ENCODE results near the gene DDX20. TPM values are rescaled to one million over a fixed set of nuclear protein-coding genes. Genes with fewer than 3 reads are reported as not detected.

Gene DDX20
- total RNA-seq, 3 donors from 2014 or later (not counting 1 experiment from before 2014, with no cell fraction given), result 17.5 to 21.8 (median 17.7) TPM

- TF ChIP-seq, protein P1, sequence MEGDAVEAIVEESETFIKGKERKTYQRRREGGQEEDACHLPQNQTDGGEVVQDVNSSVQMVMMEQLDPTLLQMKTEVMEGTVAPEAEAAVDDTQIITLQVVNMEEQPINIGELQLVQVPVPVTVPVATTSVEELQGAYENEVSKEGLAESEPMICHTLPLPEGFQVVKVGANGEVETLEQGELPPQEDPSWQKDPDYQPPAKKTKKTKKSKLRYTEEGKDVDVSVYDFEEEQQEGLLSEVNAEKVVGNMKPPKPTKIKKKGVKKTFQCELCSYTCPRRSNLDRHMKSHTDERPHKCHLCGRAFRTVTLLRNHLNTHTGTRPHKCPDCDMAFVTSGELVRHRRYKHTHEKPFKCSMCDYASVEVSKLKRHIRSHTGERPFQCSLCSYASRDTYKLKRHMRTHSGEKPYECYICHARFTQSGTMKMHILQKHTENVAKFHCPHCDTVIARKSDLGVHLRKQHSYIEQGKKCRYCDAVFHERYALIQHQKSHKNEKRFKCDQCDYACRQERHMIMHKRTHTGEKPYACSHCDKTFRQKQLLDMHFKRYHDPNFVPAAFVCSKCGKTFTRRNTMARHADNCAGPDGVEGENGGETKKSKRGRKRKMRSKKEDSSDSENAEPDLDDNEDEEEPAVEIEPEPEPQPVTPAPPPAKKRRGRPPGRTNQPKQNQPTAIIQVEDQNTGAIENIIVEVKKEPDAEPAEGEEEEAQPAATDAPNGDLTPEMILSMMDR (IDR thresholded peaks at IDR 0.05), result no peak
- intact Hi-C loops (cut with micrococcal nuclease), result no loop called here
- Mint-ChIP-seq H3K27me3 (ENCODE audit: low read depth in 2 of 2) (peaks cover 0 to 7% of the 10 kb centered on the region in 2 donors), H3K9me3 (no peaks in the 10 kb centered on the region), H3K4me3 (no peak overlapping the region), H3K4me1 (no peaks in the 10 kb centered on the region), H3K27ac (no peak overlapping the region), H3K36me3 (no peaks in the 10 kb centered on the region)
- no peaks in the 10 kb centered on the region for H3K4me1 ChIP-seq (ENCODE audit: control insufficient read depth, insufficient read depth, low read length)
- no peak overlapping the region for H3K4me3 ChIP-seq (ENCODE audit: low read length)
- no peak for ATAC-seq
- H3K27me3 ChIP-seq (ENCODE audit: control insufficient read depth, insufficient read depth, low read length), result no peaks in the 10 kb centered on the region
- no peak for DNase-seq
- H3K36me3 ChIP-seq (ENCODE audit: control insufficient read depth, insufficient read depth, low read length), result peaks cover 1% of the 10 kb centered on the region
- 92% methylated on average over 7 of the region's 9 CpGs for WGBS (ENCODE audit: insufficient coverage)
- H3K27ac ChIP-seq (ENCODE audit: low read length), result no peak overlapping the region
- no peaks in the 10 kb centered on the region for H3K9me3 ChIP-seq (ENCODE audit: control insufficient read depth, insufficient read depth, low read length)
These were observed 20.3 kb downstream of the DDX20 start for GRCh38 chr1:111775966-111776365.

DNA sequence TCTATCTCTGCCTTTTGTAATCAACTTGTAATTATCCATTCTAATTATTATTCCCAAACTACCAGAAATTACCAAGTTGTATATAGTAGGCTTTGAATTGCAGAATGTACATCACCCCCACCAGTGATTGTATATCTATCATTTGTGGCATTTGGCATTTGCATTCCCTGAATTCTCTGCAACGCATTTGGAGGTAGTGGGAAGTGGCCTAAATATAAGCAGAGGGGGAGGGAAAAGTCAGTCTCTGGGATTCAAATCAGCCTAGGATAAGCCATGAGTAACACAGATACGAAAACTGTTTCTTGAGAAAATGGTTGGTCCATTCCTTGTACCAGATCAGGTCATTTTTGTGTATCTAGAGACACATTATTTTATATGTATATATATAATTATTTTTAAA lies 20.7 kb downstream of the DDX20 start:
- H3K4me1 ChIP-seq (ENCODE audit: control insufficient read depth, insufficient read depth, low read length), result no peaks in the 10 kb centered on the region
- intact Hi-C loops (cut with micrococcal nuclease), result no loop called here
- ATAC-seq (no peak), DNase-seq (no peak)
- Mint-ChIP-seq H3K4me3 (no peak overlapping the region), H3K4me1 (no peaks in the 10 kb centered on the region), H3K36me3 (no peaks in the 10 kb centered on the region), H3K9me3 (no peaks in the 10 kb centered on the region), H3K27me3 (ENCODE audit: low read depth in 2 of 2) (peaks cover 0 to 8% of the 10 kb centered on the region in 2 donors), H3K27ac (no peak overlapping the region)
- H3K36me3 ChIP-seq (ENCODE audit: control insufficient read depth, insufficient read depth, low read length), result no peaks in the 10 kb centered on the region
- no peak overlapping the region for H3K4me3 ChIP-seq (ENCODE audit: low read length)
- TF ChIP-seq, protein P1 (IDR thresholded peaks at IDR 0.05), result no peak
- no peaks in the 10 kb centered on the region for H3K27me3 ChIP-seq (ENCODE audit: control insufficient read depth, insufficient read depth, low read length)
- 100% methylated on average over 1 of the region's 2 CpGs for WGBS (ENCODE audit: insufficient coverage)
- H3K9me3 ChIP-seq (ENCODE audit: control insufficient read depth, insufficient read depth, low read length), result no peaks in the 10 kb centered on the region
- H3K27ac ChIP-seq (ENCODE audit: low read length), result no peak overlapping the region

DNA sequence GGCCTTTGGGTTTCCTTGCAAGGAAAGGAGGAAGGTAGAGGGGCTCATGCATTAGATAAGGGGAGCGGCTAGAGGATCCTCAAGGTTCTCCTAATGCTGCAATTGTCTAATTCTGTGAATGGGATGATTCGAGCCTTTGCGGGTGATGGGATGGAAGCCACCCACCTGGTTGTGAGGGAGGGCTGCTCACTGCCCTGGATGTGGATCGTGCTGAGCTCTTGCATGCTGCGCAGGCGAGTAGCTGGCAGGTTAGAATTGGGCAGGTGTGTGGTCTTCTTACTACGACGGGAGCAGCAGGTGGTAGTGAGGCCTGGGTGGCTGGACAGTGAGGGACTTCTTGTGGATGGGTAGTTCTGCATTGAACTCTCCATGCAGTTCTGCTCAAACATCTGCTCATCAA lies 21.2 kb downstream of the DDX20 start:
- H3K4me3 ChIP-seq (ENCODE audit: low read length), result no peak overlapping the region
- no peaks in the 10 kb centered on the region for H3K9me3 ChIP-seq (ENCODE audit: control insufficient read depth, insufficient read depth, low read length)
- ATAC-seq, result no peak
- TF ChIP-seq, protein P1 (IDR thresholded peaks at IDR 0.05), result no peak
- WGBS (ENCODE audit: insufficient coverage), result 96% methylated on average over 8 of the region's 8 CpGs
- Mint-ChIP-seq H3K9me3 (no peaks in the 10 kb centered on the region), H3K36me3 (no peaks in the 10 kb centered on the region), H3K27me3 (ENCODE audit: low read depth in 2 of 2) (peaks cover 0 to 10% of the 10 kb centered on the region in 2 donors), H3K4me3 (no peak overlapping the region), H3K27ac (no peak overlapping the region), H3K4me1 (no peaks in the 10 kb centered on the region)
- intact Hi-C loops (cut with micrococcal nuclease), result no loop called here
- no peaks in the 10 kb centered on the region for H3K27me3 ChIP-seq (ENCODE audit: control insufficient read depth, insufficient read depth, low read length)
- DNase-seq, result no peak
- no peak overlapping the region for H3K27ac ChIP-seq (ENCODE audit: low read length)
- H3K36me3 ChIP-seq (ENCODE audit: control insufficient read depth, insufficient read depth, low read length), result no peaks in the 10 kb centered on the region
- H3K4me1 ChIP-seq (ENCODE audit: control insufficient read depth, insufficient read depth, low read length), result no peaks in the 10 kb centered on the region

- H3K9me3 ChIP-seq (ENCODE audit: control insufficient read depth, insufficient read depth, low read length), result no peaks in the 10 kb centered on the region
- no peak overlapping the region for H3K4me3 Mint-ChIP-seq
- no peaks in the 10 kb centered on the region for H3K27me3 ChIP-seq (ENCODE audit: control insufficient read depth, insufficient read depth, low read length)
- H3K27me3 Mint-ChIP-seq (ENCODE audit: low read depth in 2 of 2), result peaks cover 0 to 10% of the 10 kb centered on the region in 2 donors
- H3K27ac ChIP-seq (ENCODE audit: low read length), result no peak overlapping the region
- H3K4me1 ChIP-seq (ENCODE audit: control insufficient read depth, insufficient read depth, low read length), result no peaks in the 10 kb centered on the region
- no peaks in the 10 kb centered on the region for H3K36me3 Mint-ChIP-seq
- TF ChIP-seq, protein P1 (IDR thresholded peaks at IDR 0.05), result no peak
- H3K9me3 Mint-ChIP-seq, result no peaks in the 10 kb centered on the region
- intact Hi-C loops (cut with micrococcal nuclease), result no loop called here
- no peak overlapping the region for H3K27ac Mint-ChIP-seq
- no peak overlapping the region for H3K4me3 ChIP-seq (ENCODE audit: low read length)
- H3K4me1 Mint-ChIP-seq, result no peaks in the 10 kb centered on the region
- 100% methylated on average over 1 of the region's 1 CpG for WGBS (ENCODE audit: insufficient coverage)
- DNase-seq, result no peak
- no peaks in the 10 kb centered on the region for H3K36me3 ChIP-seq (ENCODE audit: control insufficient read depth, insufficient read depth, low read length)
- no peak for ATAC-seq
These were observed 21.6 kb downstream of the DDX20 start for GRCh38 chr1:111777301-111777700.
